Heart left ventricle (tissue), 16 donors: ENCODE results near the gene SLC4A9. TPM values are rescaled to one million over a fixed set of nuclear protein-coding genes. Genes with fewer than 3 reads are reported as not detected.
A peak's percentile ranks its signal among the peaks of the same experiment; 100 is the strongest.

Experiments used
- ATAC-seq, 4 donors: fragments of 200-7000 bp; cut with Tn5 transposase; one replicate each; pipeline ENCODE4 v1.9.1; 2020 to 2022; ENCODE audit warnings: moderate library complexity in 4 of 4, mild to moderate bottlenecking in 3 of 4, moderate number of reproducible peaks in 1 of 4
- DNase-seq, 5 donors: peaks; one replicate each; pipeline ENCODE4 v3.0.0-alpha.2; 2020
- H3K27ac ChIP-seq, 12 donors: fragments of 200-600 bp; sonication (generic) in 4 of 12; one replicate each; pipeline versions ENCODE4 v1.5.0 to v1.8.0; 2016 to 2022; ENCODE audit warnings: mild to moderate bottlenecking in 2 of 12
- H3K27me3 ChIP-seq, 9 donors: fragments of 200-600 bp; sonication (generic) in 2 of 9; one replicate each; pipeline versions ENCODE4 v1.5.1 to v1.8.0; 2016 to 2022; ENCODE audit warnings: mild to moderate bottlenecking in 3 of 9
- H3K36me3 ChIP-seq, 9 donors: fragments of 200-600 bp; sonication (generic) in 2 of 9; one replicate each; pipeline versions ENCODE4 v1.5.0 to v1.8.0; 2018 to 2022; ENCODE audit warnings: mild to moderate bottlenecking in 2 of 9
- H3K4me1 ChIP-seq, 12 donors: fragments of 200-600 bp; sonication (generic) in 4 of 12; one replicate each; pipeline versions ENCODE4 v1.5.0 to v1.8.0; 2016 to 2022; ENCODE audit warnings: mild to moderate bottlenecking in 3 of 12
- H3K4me3 ChIP-seq, 12 donors: fragments of 200-600 bp; sonication (generic) in 4 of 12; one replicate each; pipeline versions ENCODE4 v1.5.0 to v1.8.0; 2017 to 2022; ENCODE audit warnings: mild to moderate bottlenecking in 9 of 12, moderate library complexity in 4 of 12
- H3K9me3 ChIP-seq, 12 donors: fragments of 200-600 bp; sonication (generic) in 4 of 12; one replicate each; pipeline versions ENCODE4 v1.5.0 to v1.8.0; 2016 to 2022; ENCODE audit warnings: mild to moderate bottlenecking in 1 of 12
- POLR2A ChIP-seq, 2 donors: fragments of 450-650 bp; IDR thresholded peaks; one replicate each; pipeline ENCODE4 v1.6.1; 2017; ENCODE audit warnings: antibody characterized with exemption in 2 of 2, mild to moderate bottlenecking in 2 of 2, moderate library complexity in 2 of 2
- WGBS, 4 donors: extraction: QIAGEN DNeasy Blood & Tissue Kit in 2 of 4; methylation state at CpG; one replicate each; pipeline versions ENCODE4 v1.1.5 to v1.1.7; 2013 to 2018; 5-methylcytosine and 5-hydroxymethylcytosine counted together
- intact Hi-C, 10 donors: fragments of 100-400 bp; cut with DNase I; formaldehyde crosslinking; loops; one replicate each; pipeline versions ENCODE4 v1.11.1 to v1.14.2; 2022
- polyA plus RNA-seq, 2 donors: library from polyadenylated mRNA; stranded (reverse); fragments of 200-250 nt; gene quantifications; one replicate each; pipeline ENCODE4 v1.2.3, GENCODE V29; 2013
- total RNA-seq, 9 donors: library from RNA; depleted of rRNA in 2 of 9; stranded (reverse); fragments of >200 nt in 2 of 9; fragmentation: NEBNext Ultra II Directional in 3 of 9; extraction: Animal tissue kit (Norgen Biotek cat#: 25700) in 3 of 9; gene quantifications; one replicate each; pipeline versions ENCODE4 v1.1.0 to v1.2.4, GENCODE V29; 2016 to 2023
- TF ChIP-seq, protein P1 (sequence below), 12 donors: fragments of 200-600 bp; sonication (generic) in 4 of 12; IDR thresholded peaks; one replicate each; pipeline versions ENCODE4 v1.5.0 to v1.8.0; 2018 to 2022; ENCODE audit warnings: antibody characterized with exemption in 12 of 12, mild to moderate bottlenecking in 5 of 12
- donor health status: ischemic (EF 13 %, LVEDD 7.1; RV severe dilation, severe dysfunction).
- donor health status: healthy with polysubstance abuse.
- donor health status: DM: no; HTN: yes; CAD: no.
- donor health status: DM: no; HTN: no; CAD: no.
- donor health status: ischemic (EF 25% LVEDD 6.9; RV normal size, moderate dysfunction).
- donor health status: ischemic (EF 25% LVEDD 5.7; RV mildly dilated, moderate dysfunction).
- donor health status: healthy.
- donor health status: DM: yes; HTN: yes; CAD: no.
- donor health status: ischemic (EF 35%, LVEDD 5.7; RV mildly dilated, moderate dysfunction).
- donor health status: nonischemic (EF 11% LVEDD 7.7; RV severe dilation, severe dysfunction).
- donor health status: DM: yes; HTN: yes; CAD: no.
- donor health status: PGD.
- donor health status: ischemic (EF 29% LVEDD 5.4; RV normal size, mild dysfunction).
- donor health status: nonischemic (EF 23%, LVEDD 6.1; RV moderate dilation, normal function).

Gene SLC4A9
- total and polyA plus RNA-seq, 11 donors: 0.08 to 0.20 (median 0.12) TPM; not detected in 6

DNA sequence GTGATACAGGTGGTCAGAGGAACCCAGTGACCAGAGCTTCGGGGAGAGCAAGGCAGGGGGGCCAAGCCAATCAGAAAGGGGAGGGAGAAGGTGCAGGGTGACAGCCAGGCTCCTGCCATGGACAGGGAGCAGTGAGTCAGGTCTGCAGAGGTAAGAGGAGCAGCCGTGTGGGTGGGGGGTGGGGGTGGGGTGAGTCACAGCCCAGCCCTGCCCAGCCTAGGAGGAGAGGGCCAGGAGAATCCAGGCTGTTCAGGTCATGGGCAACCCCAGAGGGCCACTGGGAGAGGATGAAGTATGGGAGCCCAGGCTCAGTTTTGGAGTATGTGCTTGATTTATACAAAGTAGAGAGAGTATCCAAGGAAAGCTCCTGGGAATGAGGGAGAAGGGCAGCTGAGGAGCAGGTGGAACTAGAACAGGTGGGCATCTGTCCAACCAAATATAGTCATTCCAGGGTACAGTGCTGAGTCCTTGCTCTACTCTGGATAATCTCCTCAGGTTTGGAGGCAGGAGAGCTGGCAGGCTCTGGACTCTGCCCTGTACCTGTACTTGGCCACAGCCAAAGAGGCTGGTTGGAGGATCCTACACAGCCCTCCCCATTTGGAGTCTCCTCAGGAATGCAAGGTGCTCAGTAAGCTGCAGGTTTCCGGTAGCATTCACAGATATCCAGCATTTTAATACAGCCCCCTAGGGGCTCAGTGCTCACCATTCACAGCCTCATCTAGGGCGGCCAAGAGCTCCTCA is 15.1 kb upstream of the SLC4A9 start:
- Histone ChIP-seq H3K36me3 (peaks cover 0 to 38% (median 21%) of the 10 kb centered on the region in 9 donors), H3K4me3 (peak overlapping the region; percentile 43 to 99 (median 86)), H3K4me1 (peaks cover 8 to 78% (median 68%) of the 10 kb centered on the region in 12 donors), H3K9me3 (no peaks in the 10 kb centered on the region), H3K27ac (peak overlapping the region in 10 of 12 donors; percentile 87 to 99 (median 94)), H3K27me3 (no peaks in the 10 kb centered on the region)
- no peak for DNase-seq
- no peak for TF ChIP-seq POLR2A (IDR thresholded peaks at IDR 0.05)
- TF ChIP-seq, protein P1, sequence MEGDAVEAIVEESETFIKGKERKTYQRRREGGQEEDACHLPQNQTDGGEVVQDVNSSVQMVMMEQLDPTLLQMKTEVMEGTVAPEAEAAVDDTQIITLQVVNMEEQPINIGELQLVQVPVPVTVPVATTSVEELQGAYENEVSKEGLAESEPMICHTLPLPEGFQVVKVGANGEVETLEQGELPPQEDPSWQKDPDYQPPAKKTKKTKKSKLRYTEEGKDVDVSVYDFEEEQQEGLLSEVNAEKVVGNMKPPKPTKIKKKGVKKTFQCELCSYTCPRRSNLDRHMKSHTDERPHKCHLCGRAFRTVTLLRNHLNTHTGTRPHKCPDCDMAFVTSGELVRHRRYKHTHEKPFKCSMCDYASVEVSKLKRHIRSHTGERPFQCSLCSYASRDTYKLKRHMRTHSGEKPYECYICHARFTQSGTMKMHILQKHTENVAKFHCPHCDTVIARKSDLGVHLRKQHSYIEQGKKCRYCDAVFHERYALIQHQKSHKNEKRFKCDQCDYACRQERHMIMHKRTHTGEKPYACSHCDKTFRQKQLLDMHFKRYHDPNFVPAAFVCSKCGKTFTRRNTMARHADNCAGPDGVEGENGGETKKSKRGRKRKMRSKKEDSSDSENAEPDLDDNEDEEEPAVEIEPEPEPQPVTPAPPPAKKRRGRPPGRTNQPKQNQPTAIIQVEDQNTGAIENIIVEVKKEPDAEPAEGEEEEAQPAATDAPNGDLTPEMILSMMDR (IDR thresholded peaks at IDR 0.05): no peak
- 40 to 52% (median 44%) methylated on average over 4 of the region's 4 CpGs for WGBS, 4 donors
- intact Hi-C loops: loop anchor here in 7 of 10 donors (5.0 to 10.0 kb wide), 6 partner anchors 43 to 270 kb away; partner anchors contain the start of genes PFDN1 (in 4 of the 7) and CYSTM1 (in 1 of the 7)
- ATAC-seq: no peak

DNA sequence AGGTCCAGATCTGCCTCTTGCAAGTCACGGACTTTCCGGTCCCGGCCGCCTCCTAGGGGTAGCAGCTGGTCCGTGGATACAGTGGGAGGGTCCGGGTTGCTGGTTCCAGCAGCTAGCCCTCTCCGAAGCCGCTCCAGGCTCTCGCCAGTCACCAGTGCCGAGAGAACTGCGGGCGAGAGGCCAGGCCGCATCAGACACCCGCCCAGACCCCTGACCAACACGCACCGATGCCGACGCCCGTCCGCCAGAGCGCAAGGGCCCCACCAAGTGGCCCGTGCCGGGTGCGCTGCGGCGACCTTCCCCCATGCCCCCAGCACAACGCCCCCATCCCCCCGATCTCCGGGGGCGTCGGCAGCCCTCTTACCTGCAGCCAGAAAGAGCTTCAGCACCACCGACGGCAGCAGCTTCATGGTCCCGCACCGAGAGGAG is 14.1 kb upstream of the SLC4A9 start:
- ATAC-seq (peak; percentile 22 to 68 (median 62)), DNase-seq (peak; percentile 74 to 87 (median 80))
- intact Hi-C loops: loop anchor here in 9 of 10 donors (1.0 to 10.0 kb wide), 11 partner anchors 44 to 271 kb away; partner anchors contain the start of genes PFDN1 (in 3 of the 9) and CYSTM1 (in 2 of the 9)
- Histone ChIP-seq H3K27ac (peak overlapping the region; percentile 54 to 99 (median 94)), H3K4me1 (peaks cover 8 to 67% (median 58%) of the 10 kb centered on the region in 12 donors), H3K9me3 (no peaks in the 10 kb centered on the region), H3K36me3 (peaks cover 0 to 28% (median 14%) of the 10 kb centered on the region in 9 donors), H3K4me3 (peak overlapping the region; percentile 43 to 99 (median 86)), H3K27me3 (no peaks in the 10 kb centered on the region)
- TF ChIP-seq, protein P1 (IDR thresholded peaks at IDR 0.05): peak; percentile 16 to 73 (median 44)
- no peak for TF ChIP-seq POLR2A (IDR thresholded peaks at IDR 0.05)
- 0 to 2% (median 1%) methylated on average over 4 to 35 of the region's 35 CpGs for WGBS, 4 donors

DNA sequence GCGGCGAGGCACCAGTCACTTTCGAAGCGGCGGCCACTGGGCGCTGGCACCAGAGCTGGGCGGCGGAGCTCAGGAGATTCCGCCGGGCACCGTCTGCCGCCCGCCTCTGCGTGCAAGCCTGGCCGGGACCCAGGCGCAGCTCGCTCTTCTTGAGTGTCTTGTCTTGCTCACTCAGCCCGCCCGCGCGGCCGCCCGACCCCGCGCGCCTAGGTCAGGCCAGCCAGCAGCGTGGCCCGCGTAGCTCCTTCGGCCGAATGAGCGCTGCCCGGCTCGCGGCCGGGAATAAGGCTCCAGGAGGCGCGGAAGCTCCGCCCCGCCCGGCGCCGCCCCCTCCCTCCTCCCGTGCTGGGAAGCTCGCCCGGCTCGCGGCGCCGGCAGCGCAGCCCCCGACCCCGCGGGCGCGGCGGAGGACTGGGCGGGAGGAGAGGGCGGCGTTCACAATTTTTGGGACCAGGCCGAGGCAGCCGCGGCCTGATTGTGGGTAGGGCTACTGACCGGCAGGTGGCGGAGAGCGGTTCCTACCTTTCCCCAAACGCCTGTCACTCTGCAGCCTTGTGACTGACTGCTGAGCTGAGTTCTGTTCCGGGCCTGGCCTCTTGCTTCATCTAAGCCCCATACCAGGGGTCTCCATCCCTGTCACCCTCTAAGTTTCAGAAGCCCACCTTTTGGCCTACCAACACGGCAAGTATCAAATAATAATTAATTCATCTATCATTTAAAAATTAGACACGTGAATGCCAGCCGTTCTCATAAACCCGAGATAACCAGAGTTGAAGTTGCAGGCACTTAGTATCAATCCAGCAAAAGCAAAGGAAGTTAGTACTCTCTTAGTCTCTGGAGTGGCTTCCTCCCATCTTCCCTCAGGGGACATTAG is 13.4 kb upstream of the SLC4A9 start, which contains the start of gene HBEGF:
HBEGF (minus strand) TSS at position 256 of the 874 bp plus-strand sequence. CDS start 275 bp downstream, outside the sequence.
- H3K9me3 ChIP-seq: no peaks in the 10 kb centered on the region

More for the DNA sequence above, 13.4 kb upstream of the SLC4A9 start, which contains the start of gene HBEGF:
- 1 to 2% (median 1%) methylated on average over 5 to 72 of the region's 72 CpGs for WGBS, 4 donors
- Histone ChIP-seq H3K27ac (peak within 1 kb of the TSS; percentile 54 to 99 (median 94)), H3K36me3 (peaks cover 0 to 25% (median 7%) of the 10 kb centered on the region in 9 donors), H3K4me1 (peaks cover 8 to 64% (median 53%) of the 10 kb centered on the region in 12 donors), H3K27me3 (no peaks in the 10 kb centered on the region), H3K4me3 (peak within 1 kb of the TSS; percentile 43 to 99 (median 86))
- TF ChIP-seq POLR2A (IDR thresholded peaks at IDR 0.05): peak; percentile 79 to 98
- TF ChIP-seq, protein P1 (IDR thresholded peaks at IDR 0.05): peak; percentile 25 to 75 (median 44)
- intact Hi-C loops: loop anchor here in 9 of 10 donors (1.0 to 10.0 kb wide), 11 partner anchors 44 to 272 kb away; partner anchors contain the start of genes PFDN1 (in 3 of the 9) and CYSTM1 (in 2 of the 9)
- peak; percentile 88 to 93 (median 90) for DNase-seq
- peak; percentile 53 to 85 (median 78) for ATAC-seq
